Measurements from ENCODE around the gene SH3BGRL2.
"Not testable (repeated sequence)": the region's sequence is repeated elsewhere in the genome, so short reads cannot be mapped to it uniquely, and the experiment has no call there.

The SH3BGRL2 gene

DNA sequence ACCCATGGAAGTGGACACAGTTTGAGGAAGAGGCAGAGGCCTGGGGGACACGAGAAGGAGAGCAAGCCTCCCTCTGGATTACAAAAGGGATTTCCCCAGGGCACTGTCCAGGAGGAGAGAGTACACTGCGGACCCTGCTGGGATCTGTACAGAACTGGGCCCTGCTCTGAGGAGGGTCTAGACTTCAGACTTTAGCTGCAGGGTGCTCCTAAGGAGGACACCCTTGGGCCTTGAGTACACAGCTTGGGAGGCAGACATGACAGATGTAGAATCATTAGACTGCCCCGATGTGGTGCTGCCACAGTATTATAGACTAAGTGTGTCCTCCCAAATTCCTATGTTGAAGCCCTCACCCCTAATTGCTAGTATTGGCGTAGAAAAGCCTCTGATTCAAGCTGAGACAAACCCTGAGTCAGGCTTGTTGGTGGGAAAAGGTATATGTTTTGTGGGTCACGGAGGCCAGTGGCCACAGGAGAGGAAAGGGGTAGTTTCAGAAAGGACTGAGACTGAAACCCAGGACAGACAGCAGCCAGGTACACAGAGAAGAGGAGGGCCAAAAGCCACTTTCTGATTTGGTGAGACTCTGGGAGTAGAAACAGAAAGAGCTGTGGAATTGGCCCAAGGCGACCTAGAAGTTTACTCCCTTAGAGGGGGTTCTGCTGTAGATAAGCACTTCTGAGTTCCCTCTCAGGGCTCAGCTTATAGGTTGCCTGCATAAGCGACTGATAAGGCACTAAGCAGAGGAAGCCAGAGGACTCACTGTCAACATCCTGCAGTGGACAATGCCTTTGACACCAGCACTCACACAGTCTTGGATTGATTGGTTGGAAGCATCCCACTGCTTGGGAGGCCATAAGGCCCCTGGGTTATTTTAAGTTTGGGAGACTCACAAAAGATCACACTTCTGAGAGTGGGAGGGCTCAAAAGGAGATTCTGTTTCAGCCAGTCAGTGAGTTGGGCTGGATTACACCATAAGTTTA is 16.5 kb upstream of the SH3BGRL2 start:
- DNase-seq, result no peak

DNA sequence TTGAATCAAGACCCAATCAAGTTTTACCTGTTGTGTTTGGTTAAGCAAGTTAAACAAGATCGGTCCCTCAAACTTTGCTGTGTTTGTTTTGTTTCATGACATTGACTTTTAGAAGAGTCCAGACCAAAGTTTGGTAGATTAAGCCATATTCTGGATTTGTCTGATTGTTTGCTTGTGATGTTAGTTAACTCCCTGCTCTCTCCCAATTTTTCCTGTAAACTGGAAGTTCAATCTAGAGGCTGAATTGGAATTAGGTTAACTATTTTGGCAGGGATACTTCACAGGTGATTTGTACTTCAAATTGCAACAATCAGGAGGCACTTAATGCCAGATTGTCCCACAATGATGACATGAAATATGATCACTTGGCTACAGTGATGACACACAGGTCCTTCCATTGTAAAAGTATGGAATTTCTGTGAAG is 13.6 kb upstream of the SH3BGRL2 start:
- no peak for DNase-seq

DNA sequence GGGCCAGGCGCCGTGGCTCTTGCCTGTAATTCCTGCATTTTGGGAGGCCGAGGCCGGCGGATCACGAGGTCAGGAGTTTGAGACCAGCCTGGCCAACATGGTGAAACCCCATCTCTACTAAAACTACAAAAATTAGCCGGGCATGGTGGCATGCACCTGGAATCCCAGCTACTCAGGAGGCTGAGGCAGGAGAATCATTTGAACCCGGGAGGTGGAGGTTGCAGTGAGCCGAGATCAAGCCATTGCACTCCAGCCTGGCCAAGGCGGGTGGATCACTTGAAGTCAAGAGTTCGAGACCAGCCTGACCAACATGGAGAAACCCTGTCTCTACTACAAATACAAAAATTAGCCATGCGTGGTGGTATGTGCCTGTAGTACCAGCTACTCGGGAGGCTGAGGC is 12.7 kb upstream of the SH3BGRL2 start:
- DNase-seq, result not testable (repeated sequence)

DNA sequence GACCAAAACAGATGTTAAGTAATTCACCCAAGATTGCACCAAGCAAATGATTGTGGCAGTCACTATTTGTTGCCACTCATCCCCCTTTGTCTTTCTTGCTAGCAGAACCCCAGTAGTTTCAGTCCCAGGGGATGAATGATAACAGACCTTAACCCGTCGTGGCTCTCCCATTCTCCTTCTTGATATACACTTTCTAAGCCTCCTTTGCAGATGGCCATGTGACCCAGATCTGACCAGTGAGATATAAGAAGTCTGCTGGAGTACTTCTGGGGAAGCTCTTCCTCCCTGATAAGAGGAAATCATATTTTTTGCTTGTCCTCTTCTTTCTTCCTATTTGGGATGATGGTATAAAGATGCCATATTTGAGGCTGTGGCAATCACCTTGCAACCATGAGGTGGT is 9.6 kb upstream of the SH3BGRL2 start:
- no peak for DNase-seq

DNA sequence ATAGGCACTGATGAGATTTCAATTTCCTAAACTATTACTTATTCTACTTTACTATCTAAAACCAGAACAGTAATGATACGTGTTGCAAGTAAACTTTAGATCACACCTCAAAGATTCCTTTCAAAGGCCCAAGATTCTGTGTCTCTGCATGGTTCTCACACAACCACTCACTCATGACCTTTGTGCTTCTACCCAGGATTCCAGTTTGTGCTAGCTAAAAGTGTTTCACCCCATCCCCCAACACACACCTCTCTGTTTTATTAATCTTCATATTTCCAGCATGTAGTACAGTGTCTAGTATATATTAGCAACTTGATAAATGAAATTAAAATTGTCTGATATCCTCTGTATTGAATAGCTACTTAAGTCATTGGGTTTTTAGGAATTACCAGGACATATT is 8.8 kb upstream of the SH3BGRL2 start:
- DNase-seq, result no peak

DNA sequence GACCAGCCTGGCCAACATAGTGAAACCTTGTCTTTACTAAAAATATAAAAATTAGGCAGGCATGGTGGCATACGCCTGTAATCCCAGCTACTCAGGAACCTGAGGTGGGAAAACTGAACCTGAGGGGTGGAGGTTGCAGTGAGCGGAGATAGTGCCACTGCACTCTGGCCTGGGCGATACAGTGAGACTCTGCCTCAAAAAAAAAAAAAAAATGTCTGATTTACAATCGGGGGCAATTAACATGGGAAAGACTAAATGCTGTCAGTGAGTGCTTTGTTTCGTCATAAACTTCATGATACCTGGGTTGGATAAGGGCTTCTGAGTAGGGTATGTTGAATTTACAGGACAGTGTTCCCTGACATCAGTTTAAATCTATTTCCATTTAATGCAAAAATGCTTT is 8.0 kb upstream of the SH3BGRL2 start:
- DNase-seq, result no peak

DNA sequence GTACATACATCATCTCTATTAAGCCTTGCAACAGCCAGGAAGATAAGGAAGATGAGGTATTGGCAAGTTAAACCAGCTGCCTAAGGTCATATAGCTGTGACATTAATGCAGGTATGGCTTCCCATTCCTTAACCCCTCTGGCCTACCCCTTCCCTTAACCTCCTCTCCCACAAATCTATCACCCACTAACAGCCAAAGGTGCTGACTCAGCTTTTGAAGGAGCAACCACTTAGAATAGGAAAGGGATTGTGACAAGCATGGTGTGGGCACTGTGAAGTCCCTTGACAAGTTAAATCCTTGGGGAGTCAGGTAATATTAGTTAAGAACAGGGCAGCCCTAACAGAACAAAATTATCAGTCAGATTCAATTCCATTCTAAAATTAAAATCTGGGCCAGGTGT is 5.4 kb upstream of the SH3BGRL2 start:
- DNase-seq, result no peak

DNA sequence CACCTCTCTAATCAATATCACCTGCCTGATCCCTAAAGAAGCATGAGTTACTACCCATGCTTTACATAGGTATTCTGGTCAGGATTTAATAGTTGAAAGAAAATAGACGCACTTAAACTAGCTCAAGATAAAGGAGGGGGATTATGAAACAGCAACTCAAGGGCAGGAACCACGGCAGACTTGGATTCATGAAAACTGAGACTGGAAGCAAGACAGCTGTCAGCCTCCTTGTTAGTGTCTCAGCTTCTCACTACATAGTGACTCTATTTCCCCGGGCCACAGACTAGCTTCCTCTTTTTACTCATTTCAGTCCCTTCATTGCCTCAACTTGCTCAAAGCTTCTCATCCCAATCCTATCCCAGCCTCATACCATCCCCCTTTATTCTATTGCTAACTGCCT is 4.3 kb upstream of the SH3BGRL2 start:
- no peak for DNase-seq

DNA sequence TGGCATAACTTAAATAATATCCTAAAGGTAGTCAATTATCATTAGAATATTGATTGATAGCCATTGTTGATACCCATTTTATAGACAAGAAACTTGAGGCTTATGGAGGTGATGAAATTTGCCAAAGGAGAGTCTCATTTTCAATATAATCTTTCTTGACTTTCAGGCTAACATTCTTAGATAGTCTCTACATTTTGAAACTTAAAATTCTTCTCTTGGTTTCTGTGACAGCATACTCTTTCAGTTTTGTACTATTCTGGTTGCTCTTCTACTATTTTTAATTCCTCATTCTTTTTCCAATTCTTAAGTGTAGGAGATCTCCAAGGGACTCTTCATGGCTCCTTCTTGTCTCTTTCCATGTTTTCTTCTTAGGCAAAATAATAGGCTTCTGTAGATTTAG is 3.7 kb upstream of the SH3BGRL2 start:
- DNase-seq, result no peak

DNA sequence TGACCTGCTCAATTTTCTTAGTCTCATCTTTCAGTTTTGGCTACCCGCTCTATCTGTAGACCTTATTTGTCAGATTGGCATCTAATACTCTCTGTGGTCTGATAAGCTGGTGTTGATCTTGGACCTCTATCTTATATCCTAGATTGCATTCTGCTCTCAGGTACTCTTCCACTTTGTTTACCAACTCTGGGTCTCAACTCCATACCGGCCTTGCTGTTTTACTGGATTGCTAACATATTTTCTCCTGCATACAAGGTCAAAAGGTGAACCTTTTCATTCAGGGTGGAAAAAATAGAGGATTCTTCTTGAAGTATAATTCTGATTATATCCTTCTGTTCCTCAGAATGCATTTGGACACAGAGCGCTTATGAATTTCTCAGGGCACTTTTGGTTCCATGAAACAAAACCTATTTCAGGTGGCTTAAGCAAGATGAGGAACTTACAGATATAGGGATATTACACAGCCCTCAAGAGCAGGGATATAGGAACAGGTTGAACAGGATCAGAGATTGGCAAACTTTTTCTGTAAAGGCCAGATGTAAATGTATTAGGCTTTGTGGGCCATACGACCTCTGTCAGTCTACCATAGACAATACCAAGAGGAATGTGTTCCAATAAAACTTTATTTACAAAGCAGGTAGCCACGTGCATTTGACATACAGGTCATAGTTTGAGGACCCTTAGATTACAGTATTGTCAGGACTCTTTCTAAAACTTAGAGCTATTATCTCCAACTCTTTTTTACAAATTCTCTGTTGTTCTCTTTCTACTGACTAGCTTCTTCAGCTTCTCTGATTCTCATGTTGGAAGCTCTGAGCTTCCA is 2.5 kb upstream of the SH3BGRL2 start:
- no peak for DNase-seq

DNA sequence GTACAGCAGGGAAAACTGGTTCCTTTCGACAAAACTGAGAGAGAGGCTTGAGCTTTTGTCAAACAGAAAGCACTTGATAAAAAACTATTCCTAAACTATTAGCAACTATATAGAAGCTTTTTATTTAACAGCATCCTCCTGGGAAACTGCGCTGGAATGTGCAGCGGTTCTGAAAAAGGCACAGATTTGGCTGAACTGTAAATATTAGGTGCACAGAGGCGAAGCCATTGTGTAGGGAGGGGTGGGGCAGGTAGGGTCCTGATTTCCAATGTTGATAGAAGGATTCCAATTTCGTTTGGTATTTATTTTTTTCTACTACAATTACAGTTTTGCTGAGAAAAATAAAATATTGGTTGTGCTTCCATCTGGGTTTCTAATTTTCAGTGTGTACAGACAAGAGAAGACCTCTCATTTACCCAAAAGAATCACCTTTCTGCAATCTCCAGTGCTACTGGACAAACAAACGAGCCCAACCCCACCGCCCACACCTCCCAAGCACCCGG is 698 bp upstream of the SH3BGRL2 start:
- DNase-seq, result no peak

DNA sequence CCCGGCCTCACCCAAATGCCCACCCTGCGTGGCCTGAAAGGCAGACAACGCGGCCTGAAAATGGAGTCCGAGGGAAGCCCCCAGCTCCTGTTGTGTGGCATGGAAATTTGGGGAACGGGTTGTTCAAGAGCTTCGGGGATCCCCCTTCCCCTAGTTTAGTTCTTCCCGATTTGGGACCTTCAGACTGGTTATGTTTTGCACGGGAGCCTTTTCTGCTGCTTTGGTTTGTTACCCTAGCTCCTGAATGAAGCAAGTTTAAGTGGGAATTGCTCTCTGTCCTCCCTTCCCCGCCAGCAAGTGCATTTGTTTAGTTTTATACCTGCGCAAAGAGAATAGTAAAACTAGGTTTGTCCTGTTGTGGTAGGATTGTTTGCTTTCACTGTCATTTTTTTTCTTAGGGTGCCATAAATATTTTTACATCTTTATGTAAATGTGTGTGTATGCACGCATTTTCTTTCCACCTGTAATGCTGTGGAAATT is 604 bp downstream of the SH3BGRL2 start:
- no peak for DNase-seq

DNA sequence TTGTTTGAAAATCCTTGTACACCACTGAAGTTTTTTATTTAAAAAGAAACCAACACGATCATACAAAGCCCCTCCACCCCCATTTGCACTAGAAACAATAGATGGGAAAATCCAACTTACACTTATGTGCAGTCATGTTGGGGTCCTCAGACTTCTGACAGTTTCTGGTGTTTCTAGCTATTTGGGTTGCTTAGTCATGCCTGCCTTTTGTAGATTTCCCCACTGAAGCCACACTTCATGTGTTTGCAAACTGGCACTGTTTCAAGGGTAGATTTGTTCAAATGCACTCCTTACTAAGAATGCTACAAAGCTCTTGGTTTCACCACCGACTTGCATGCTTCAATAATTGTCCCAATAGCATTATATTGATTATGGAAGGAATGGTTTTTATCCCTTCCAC is 1.5 kb downstream of the SH3BGRL2 start:
- DNase-seq, result no peak

DNA sequence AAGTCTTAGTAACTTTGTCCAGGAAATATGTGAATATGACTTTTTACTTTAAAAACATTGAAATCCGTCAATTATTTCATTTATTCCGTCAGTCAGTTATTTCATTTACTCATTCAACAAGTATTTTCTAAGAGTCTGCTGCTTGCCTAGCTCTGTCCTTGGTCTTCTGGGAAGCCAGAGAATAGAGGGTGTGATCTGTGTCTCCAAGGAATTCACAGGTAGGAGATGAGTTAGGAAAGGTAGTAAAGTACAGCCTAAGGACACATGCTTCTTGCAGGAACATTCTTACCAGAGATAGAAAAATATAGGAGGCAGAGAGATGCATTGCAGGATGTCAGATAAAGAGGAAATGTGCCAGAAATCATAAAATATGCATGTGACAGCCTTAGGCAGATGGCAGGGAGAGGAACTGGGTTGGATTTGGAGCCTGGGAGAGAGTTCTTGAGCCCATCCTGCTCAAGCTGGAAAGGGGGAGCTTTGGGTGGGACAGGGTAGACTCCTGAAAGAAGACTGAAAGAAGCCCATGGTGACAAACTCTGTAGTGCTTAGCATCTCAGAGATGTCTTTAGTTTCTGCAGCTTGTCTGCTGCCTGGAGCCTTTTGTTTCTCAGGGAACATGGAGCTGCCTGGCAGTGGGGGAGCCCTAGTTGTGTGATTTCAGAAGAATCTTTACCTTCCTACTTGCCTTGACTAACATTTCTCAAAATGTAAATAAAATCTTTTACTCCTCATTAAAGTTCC is 3.5 kb downstream of the SH3BGRL2 start:
- DNase-seq, result no peak

DNA sequence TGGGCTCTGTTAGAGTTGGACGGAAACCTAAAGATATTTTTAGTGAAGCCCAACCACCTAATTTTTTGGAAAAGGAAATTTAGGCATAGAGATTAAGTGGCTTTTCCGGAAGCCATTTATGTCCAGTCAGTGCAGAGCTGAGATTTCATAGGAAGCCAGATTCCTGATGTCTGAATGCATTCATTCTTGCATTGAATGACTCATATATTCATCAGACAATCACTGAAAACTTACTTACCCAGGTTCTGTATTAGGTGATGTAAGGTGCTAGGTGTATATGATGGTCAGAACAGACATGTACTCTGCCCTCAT is 4.1 kb downstream of the SH3BGRL2 start:
- no peak for DNase-seq

DNA sequence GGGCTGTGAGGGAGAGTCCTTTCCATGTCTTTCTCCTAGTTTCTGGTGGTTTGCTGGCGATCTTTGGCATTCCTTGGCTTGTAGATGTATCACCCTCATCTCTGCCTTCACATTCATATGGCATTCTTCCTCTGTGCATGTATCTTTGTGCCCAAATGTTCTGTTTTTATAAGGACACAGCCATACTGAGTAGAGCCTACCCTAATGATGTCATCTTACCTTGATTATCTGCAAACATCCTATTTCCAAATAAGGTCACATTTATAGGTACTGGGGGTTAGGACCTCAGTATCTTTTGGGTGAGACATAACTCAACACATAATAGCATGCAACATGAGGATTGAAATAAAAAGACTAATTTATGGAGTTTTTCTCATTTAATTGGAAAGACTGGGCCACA is 5.5 kb downstream of the SH3BGRL2 start:
- no peak for DNase-seq

DNA sequence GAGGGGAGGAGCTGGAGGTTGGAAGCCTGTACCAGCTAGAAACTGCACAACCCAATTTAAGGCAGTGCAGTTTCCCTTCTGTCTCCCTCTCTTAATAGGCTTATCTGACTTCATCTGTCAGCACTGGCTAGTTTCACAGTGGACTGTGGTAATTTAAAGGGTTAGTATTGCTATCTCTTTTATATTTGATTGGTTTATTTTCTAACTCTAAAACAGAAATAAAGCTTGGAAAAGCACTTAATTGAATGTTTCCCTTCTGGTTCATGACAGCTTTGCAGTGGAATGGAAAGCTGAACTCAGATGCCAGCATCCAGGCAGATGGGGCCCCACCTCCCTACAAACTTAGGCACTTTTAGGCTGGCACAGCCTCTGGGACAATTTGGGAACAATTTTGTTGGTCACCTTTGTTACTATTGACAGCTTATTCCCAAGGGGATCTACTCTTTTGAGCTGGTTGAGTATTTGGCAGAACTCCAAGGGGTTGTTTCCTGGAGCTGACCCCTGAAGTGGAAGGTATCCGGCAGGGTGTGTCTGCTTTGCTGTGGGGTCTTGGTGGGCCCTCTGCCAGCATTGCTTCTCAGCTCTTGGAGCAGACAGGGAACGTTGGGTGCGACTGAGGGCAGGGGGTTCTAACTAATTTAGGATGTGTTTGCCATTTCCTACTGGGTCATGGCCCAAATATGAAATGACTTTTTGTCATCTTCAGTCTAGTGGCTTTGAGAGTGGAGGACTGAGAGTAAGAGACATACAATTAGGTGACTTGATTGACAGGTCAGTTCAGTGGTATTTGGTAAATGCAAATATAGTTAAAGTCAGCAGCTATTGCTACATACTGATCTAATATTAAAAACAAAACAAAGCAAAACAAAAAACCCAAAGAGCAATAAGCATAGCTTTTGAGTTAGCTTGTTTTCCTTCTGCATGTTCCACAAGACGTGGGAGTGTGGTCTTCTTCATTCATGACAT is 9.3 kb downstream of the SH3BGRL2 start:
- no peak for DNase-seq

DNA sequence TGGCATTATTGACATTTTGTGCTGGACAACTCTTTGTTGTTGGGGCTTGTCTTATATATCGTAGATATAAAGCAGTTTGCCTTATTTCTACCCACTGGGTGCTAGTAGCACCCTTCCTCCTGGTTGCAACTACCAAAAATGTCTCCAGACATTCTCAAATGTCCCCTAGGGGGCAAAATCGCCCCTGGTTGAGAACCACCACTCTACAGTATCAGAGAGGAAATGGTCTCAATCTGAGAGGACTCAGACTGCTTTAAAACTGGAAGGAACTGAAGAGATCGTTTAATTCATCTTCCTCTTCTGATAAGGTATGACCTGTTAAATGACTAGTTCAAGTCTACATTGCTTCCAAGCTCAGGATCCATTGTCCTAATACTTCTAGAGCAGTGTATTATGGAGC is 14.9 kb downstream of the SH3BGRL2 start:
- no peak for DNase-seq

DNA sequence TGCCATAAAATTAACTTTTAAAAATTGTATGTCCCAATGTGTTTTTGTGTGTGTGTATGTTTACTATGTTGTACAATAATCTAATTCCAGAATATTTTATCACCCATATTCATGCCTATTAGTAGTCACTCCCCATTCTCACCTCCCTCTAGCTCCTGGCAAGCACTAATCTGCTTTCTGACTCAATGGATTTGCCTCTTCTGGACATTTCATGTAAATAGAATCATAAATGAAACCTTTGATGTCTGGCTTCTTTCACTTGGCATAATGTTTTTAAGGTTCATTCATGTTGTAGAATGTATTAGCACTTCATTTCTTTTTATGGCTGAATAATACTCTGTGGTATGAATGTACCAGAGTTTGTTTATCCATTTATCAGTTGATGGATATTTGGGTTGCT is 15.4 kb downstream of the SH3BGRL2 start:
- DNase-seq, result no peak

DNA sequence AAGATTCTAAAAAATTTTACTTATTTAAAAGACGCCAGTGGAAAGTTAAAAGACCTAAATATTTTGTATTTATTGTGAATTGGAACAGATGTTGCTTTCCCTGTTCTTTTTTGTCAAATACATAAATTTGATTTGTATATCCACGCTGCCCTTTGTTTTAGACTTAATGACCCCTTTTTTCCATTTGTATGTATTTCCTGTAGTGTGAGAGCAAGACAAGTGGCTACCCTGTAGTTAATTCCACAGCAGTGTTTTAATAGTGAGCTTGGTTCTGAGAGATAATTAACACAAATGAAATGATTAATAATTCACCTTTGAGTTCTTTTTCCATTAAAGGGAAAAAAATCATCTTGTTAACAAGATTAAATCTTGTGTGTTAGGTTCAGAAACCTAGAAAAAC is 16.6 kb downstream of the SH3BGRL2 start:
- no peak for DNase-seq

DNA sequence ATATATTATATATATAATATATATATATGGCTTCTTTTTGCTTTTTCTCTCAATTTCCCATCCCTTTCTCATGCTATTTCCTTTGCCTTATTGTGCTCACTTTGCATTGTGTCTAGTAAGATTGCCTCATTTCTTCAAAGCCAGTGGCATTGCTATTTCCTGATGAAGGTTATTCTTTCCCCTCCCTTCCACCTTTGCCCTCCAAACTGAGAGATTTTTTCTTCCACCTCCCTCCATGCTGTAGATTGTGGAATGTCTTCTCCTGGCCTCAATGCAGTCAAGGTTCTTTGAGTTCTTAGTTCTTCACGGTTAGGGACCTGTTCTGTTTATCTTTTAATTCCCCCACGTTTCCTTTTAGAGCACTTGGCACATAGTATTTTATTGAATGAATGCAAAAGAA is 17.2 kb downstream of the SH3BGRL2 start:
- DNase-seq, result no peak

DNA sequence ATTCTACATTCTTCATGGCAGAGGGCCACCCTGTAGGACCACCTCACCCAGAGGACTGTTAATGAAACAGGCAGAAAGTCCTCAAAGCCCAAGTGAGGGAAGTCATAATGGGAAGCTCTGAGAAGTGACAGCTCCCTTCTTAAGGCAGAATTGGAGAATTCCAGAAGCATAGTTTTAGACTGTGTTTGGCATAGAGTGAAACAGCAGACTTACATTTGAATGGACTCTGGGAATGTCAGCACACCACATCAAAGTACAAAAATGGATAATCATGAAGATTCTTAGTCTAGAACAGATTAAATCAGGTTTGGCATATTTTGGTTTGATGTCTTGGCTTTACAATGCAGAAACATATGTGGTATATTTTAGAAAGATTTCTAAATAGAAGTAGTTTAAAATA is 17.9 kb downstream of the SH3BGRL2 start:
- DNase-seq, result no peak
